ENCODE measurements around the gene CLEC10A. TPM values are rescaled to one million over a fixed set of nuclear protein-coding genes. Genes with fewer than 3 reads are reported as not detected.
"Not testable (repeated sequence)": the region's sequence is repeated elsewhere in the genome, so short reads cannot be mapped to it uniquely, and the experiment has no call there.

CLEC10A gene
- total RNA-seq, 1 experiment from 2014 or later, result not detected

DNA sequence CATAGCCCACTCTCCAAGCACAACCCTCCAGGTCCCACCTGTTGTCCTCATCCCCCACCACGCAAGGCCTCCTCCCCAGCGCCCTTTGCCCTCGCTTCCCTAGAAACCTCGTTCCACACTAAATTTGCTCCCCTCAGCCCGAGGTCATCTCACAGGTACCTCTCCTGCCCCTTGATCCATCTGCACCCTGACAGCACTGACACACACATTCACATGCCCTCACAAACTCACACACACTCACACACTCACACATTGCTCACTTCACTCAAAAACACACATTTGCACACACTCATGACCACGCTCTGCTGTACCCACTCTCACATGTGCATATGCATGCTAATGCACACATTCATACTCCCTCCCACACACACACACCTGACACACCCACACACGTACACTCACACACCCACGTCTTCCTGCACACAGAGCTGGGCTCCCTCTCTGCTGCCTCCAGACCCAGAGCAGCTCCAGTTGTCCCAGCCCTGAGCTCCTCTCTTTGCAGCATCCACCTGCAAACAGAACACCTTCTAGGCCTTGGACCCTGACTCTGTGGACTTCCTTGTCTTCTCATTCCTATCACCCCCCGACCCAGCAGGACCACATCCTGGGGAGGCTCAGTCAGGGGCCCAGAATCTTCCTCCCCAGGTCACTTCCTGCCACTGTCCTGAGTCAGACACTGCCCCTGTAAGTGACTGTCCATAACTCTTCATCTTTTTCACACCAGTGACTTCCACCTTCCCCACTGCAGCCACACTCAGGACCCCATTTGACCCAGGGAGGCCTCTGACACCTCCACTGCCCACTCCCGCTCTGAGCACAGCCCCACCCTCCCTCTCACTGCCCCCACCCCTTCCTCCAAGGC, 29.6 kb upstream of the CLEC10A start:
- DNase-seq (ENCODE audit: extremely low read depth, low read depth), result no peak

DNA sequence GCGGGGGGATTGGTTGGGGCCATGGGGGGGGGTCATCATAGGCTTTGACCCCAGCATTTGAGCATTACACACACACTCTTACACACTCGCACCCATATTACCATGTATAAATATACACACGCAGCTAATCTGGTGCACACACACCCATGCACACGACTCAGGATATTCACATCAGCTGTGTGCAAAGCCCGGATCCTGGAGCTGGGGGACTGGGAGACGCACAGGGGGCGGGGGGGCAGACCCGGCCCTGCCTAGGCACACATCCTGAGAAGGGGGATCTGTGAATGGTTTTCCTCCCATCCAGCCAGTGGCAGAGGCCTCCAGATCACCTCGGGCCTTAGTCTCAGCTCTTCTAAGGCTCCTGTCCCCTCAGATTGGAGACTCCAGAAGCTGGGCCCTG, 28.9 kb upstream of the CLEC10A start:
- no peak for DNase-seq (ENCODE audit: extremely low read depth, low read depth)

DNA sequence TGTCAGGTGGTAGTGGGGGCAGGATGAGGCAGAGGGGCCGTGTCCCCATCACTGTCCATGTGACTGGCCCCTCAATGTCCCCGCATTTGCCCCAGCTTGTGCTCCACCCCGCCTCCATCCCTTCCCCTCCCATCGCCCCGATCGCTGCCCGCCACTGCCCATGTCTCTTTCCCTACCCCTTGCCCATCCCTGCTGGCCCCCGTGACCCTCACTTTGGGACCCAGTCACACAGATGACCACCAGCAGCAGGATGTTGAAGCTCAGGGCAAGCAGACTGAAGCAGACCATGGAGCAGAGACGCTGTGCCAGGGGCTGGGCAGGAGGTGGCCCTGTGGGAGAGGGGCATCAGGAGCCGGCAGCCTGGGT, 28.5 kb upstream of the CLEC10A start:
- no peak for DNase-seq (ENCODE audit: extremely low read depth, low read depth)

DNA sequence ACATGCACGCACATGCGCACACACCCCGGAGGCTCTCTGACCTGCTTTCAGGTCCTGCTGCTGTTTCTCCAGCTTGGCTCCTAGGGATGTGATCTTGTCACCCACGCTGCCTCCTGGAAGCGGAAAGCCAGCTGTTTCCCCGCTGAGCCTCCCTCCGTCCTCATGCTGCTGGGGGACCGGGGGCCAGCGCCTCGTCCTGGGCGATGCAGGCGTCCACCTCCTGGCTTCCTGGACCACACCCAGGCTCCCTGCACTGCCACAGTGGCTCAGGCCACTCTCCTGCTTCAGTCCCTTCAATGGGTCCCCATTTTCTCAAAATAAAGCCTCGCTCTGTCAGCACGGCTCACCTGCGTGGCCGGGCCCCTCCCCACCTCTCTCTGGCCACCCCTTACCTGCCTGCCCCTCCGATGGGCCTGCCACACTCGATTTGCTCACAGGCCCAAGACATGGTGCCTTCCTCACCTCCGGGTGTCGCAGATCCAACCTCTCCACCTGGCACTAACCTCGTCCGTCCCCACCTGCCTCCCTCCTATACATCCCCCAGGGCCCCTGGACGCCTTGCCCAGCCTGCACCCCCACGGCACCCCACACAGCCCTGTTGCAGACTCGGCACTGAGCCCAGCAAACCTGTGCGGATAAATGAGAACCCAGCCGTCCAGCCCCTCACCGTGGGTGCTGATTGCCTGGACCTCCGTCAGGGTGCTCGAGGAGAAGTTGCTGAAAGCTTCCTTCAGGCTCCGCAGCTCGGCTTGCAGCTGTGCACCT, 27.9 kb upstream of the CLEC10A start:
- DNase-seq (ENCODE audit: extremely low read depth, low read depth), result no peak

DNA sequence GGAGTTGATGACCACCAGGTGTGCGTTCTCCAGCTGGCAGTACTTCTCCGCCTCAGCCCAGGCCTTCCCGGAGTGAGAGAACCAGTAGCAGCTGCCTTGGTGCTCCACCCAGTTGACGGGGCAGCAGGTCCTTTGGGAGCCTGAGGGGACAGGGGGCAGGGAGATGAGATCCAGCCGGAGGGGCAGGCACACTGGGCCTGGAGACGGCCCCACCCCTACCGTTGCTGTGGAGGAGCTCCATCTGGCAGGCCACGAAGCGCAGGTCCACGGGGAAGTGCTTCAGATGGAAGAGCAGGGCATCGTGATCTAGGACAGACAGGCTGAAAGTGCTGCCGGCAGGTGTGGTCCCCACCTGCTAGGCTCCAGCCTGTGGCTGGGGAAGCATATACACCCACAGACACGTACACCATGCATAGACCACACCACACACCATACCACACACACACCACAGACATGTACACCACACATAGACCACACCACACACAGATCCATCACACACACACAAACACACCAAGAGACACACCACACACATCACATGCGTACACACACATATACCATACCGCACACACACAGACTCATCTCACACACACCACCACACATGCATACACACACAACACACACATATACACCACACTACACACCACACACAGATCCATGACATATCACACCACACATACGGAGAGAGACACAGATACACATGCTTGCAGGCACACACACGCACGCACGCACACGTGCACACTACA, 27.1 kb upstream of the CLEC10A start:
- DNase-seq (ENCODE audit: extremely low read depth, low read depth), result no peak

DNA sequence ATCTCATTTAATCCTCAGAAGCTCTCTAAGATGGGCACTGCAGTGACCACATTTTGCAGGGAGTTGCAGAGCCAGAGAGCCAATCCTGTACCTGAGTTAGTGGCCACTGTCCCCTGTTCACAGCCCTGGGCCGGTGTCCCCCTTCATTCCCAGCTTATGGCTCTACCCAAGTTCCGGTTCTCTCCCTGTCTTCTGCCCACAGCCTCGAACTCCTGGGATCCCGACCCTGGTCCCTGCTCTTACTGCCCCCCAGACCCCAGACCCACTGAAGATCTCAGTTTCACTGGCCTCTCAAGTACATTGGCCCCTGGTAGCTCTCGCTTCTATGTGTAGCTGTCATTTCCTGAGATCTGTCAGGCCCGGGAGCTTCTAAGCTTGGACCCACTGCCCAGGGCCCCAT, 22.4 kb upstream of the CLEC10A start:
- no peak for DNase-seq (ENCODE audit: extremely low read depth, low read depth)

DNA sequence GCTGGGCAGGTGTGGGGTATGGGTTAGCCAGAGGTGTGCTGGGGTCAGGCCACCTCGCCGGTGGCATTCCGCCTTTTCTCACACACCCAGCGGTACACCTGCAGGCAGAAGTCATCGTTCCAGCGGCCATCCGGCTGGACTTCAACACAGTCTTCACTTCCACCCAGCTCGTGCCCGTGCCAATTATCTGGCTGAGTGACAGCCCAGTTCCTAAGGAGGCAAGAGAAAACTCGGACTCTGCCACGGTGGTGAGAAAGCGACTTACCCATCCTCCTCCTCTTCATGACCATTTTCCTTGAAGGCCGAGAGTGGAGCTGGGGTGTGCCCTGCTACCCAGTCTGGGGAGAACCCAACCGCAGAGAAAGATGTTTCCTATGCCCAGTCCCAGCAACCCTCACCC, 21.5 kb upstream of the CLEC10A start:
- no peak for DNase-seq (ENCODE audit: extremely low read depth, low read depth)

DNA sequence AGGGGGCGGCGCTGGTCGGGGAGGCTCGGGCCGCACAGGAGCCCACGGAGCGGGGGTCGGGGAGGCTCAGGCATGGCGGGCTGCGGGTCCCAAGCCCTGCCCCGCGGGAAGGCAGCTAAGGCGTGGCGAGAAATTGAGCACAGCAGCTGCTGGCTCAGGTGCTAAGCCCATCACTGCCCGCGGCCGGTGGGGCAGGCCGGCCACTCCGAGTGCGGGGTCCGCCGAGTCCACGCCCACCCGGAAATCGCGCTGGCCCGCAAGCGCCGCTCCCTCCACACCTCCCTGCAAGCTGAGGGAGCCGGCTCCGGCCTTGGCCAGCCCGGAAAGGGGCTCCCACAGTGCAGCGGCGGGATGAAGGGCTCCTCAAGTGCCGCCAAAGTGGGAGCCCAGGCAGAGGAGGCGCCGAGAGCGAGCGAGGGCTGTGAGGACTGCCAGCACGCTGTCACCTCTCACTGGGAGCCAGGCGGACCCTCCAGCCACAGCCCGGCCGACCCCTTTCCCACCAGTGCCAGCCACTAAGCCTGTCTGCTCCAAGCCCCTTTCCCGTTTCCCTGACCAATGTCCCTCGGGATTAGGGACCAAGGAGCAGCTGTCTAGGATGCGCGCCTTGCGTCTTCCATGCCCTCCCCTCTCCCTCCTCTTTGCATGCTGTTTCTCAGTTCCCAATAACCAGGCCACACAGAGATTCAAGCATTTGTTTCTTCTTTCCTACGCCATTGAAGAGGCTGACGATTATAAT, 20.8 kb upstream of the CLEC10A start:
- not testable (repeated sequence) for DNase-seq (ENCODE audit: extremely low read depth, low read depth)

DNA sequence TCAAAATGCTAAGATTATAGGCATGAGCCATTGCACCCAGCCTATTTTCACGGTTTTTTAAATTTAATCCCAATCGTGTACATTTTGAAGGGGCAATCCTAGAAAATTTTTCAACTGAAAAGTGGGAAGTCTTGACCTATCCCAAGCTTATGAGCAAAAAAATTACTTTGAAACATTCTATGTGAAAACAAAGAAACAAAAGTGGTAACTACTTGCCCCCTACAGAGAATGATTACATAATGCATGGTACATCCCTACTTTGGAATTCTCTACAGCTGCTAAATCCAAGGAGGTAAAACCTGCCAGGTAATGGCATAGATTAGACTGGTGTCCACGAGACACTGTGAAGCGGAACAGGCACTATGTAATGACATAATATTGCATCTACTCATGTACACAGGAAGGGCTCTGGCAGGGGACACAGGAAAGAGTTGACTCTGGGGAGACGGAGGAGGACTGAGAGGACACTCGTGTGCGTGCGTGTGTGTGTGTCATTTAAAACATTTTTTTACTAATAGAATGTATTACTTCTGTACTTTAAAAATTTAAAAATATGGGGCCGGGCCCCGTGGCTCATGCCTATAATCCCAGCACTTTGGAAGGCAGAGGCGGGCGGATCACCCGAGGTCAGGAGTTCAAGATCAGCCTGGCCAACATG, 18.9 kb upstream of the CLEC10A start:
- no peak for DNase-seq (ENCODE audit: extremely low read depth, low read depth)

DNA sequence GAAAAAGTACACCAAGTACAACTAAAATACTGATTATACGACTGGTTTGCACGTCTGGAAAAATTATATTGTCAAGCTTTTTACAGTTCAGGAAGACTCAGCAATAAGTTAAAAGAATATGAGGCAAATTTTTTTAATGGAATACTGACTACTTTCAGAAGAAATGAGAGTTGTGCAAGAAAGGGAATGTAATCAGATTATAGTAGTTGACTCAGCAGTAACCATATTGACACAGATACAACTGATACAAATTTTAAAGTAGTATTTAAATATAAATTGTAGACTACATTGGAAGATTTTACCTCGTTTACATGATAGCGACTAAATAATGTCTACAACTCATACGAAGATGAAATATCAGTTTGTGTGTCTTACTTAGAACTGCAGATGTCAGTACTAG, 17.9 kb upstream of the CLEC10A start:
- DNase-seq (ENCODE audit: extremely low read depth, low read depth), result no peak

DNA sequence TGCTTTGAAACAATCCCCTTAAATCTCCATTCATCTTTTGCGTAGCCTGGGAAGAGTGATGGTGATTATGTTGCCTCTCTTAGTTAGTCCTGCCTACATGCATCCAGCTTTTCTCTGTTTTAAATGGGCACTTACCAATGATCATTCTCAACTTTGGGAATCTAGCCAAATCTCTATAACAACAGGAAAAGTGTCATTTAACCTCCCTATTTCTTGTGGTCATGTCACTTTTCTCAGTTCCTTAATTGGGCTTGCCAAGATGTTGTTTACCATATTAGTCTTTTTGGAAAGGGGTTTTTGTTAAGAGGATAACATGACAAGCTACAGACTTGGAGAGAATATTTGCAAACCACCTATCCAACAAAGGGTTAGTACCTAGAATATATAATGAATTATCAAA, 15.6 kb upstream of the CLEC10A start:
- DNase-seq (ENCODE audit: extremely low read depth, low read depth), result no peak

DNA sequence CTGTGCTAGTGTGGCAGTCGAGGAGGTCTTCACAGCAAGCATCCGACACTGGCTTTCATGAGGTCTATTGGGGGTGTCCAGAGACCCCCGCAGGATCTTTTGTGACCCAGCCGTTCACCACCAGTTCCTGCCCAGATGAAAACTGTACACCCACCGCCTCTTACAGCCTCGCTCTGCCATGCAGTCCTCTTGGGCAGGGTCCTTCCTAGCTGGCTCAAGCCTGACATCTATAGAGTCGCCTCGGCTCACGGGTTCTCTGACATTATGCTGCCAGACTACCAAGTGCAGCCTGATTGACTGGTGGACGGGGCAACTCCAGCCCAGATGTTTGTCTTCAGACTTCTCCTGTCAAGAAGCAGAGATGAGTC, 14.6 kb upstream of the CLEC10A start:
- DNase-seq (ENCODE audit: extremely low read depth, low read depth), result no peak

DNA sequence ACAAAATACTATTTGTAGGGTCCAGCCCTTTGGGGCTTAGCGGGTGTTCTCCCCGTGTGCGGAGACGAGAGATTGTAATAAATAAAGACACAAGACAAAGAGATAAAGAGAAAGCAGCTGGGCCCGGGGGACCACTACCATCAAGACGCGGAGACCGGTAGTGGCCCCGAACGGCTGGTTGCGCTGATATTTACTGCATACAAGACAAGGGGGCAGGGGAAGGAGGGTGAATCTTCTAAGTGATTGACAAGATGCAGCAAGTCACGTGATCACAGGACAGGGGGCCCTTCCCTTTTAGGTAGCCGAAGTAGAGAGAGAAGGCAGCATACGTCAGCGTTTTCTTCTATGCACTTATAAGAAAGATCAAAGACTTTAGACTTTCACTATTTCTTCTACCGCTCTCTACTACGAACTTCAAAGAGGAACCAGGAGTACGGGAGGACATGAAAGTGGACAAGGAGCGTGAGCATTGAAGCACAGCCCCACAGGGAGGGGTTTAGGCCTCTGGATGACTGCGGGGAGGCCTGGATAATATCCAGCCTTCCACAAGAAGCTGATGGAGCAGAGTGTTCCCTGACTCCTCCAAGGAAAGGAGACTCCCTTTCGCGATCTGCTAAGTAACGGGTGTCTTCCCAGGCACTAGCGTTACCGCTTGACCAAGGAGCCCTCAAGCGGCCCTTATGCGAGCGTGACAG, 11.4 kb upstream of the CLEC10A start:
- not testable (repeated sequence) for DNase-seq (ENCODE audit: extremely low read depth, low read depth)

DNA sequence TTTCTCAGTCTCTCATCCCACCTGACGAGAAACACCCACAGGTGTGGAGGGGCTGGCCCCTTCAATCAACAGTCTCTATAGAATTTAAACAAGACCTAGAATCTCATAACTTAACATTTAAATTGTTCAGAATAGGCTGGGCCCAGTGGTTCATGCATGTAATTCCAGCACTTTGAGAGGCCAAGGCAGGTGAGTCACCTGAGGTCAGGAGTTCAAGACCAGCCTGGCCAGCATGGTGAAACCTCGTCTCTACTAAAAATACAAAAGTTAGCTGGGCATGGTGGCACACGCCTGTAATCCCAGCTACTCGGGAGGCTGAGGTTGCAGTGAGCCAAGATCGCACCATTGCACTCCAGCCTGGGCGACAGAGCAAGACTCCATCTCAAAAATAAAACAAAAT, 9.5 kb upstream of the CLEC10A start:
- not testable (repeated sequence) for DNase-seq (ENCODE audit: extremely low read depth, low read depth)

DNA sequence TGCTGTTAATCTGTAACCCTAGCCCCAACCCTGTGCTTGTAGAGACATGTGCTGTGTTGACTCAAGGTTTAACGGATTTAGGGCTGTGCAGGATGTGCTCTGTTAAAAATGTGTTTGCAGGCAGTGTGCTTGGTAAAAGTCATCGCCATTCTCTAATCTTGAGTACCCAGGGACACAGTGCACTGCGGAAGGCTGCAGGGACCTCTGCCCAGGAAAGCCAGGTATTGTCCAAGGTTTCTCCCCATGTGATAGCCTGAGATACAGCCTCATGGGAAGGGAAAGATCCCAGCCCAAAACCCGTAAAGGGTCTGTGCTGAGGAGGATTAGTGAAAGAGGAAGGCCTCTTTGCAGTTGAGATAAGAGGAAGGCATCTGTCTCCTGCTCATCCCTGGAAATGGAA, 8.4 kb upstream of the CLEC10A start:
- not testable (repeated sequence) for DNase-seq (ENCODE audit: extremely low read depth, low read depth)

DNA sequence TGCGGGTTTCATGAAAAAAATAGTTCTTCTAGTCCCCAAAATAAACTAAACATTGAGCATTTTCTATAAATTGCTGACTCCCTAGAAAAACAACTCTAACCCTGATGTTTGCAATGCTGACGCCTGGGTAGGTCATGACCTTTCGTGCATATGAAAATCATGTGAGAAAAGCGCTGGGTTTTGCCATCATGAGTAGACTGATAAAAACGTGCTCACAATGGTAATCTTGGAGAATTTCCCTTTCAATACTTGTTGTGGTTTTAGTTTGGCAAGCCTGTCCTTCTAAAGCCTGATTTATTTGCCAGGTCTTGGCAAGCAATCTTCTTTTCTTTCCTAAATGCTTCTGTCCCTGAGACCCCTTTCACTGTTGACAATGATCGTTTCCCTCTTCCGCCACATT, 4.0 kb upstream of the CLEC10A start:
- DNase-seq (ENCODE audit: extremely low read depth, low read depth), result no peak

DNA sequence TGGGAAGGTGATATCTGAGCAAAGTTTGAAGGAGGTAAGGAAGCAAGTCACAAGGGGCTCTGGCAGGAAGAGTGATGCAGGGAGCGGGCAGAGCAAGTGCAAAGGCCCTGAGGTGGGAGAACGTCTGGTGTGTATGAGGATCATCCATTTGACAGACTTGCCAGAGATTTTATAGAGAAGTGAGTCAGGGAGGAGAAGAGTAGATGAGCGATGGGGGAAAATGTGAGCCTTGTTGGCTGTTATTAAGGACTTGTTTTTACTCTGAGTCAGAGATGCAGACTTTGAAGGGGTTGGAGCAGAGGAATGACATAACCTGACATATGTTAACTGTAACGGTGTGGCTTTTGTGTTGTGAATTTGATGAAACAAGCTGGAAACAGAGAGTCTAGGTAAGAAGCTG, 3.5 kb upstream of the CLEC10A start:
- no peak for DNase-seq (ENCODE audit: extremely low read depth, low read depth)

DNA sequence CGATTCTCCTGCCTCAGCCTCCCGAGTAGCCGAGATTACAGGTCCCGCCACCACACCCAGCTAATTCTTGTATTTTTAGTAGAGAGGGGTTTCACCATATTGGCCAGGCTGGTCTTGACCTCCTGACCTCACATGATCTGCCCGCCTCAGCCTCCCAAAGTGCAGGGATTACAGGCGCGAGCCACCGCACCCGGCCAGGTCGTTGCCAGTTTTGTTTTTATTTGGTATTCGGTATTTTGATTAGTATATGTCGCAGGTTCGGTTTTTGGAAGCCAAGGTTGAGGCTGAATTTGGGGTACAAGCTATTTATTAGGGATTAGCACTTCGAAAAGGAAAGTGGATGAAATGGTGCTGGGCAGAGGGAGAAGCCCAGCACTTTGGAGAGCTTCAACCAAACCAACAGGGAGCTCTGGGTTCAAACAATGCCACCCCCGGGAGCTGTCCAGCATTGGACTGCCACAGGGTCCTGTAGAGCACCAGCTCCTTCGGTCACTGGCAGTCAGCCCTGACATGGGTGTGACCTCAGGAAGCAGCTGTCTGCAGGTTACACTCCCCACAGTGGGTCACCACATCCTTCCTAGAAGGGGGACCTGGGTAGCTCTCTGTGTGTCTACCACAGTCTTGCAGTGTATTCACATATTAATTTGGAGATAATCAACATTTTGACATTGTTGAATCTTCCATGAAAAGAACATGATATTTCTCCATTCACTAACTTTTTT, 1.5 kb upstream of the CLEC10A start:
- no peak for DNase-seq (ENCODE audit: extremely low read depth, low read depth)

DNA sequence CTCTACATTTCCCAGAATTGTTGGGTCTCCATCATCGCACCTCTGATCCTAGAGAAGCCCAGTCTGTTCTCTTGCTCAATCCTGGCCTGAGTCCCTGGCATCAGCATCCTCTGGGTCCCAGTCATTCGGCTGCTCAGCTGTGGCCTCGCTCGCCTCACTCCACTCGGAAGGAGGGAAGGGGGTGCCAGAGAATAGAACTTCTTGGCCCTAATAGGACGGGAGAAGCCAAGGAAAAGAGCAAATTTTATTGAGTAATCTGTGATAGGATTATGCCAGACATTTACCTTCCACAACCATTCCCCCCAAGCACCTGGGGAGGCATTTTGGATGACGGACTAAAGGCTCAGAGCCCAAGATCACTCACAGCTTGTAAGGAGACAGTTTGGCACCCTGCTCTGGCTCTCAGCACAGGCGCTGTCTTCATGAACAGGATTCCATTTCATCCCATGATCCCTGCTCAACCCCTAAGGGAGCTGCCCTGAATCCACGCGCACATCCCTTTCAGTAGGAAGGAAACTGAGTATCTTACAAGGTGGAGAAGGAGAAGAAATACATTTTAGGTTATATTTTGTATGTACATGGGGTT, 498 bp upstream of the CLEC10A start:
- no peak for DNase-seq (ENCODE audit: extremely low read depth, low read depth)

All from NCI-H460 (cell line).